Fibroblast of villous mesenchyme (primary cell): Measurements from ENCODE around the gene MAP3K5. TPM values are rescaled to one million over a fixed set of nuclear protein-coding genes. Genes with fewer than 3 reads are reported as not detected.

Experiments used
- DNase-seq: peaks from one replicate; pipeline ENCODE4 v3.0.0-alpha.2; 2010; ENCODE audit warnings: low read depth
- H3K4me3 ChIP-seq: 2 replicates; pipeline ENCODE4 v1.5.1; 2011; ENCODE audit warnings: low read depth, mild to moderate bottlenecking, low read length
- CTCF ChIP-seq: IDR thresholded peaks from 2 replicates; pipeline ENCODE4 v1.5.1; 2012; ENCODE audit warnings: low read depth, mild to moderate bottlenecking, low read length; ENCODE audit not compliant: insufficient read depth
- total RNA-seq: library from RNA; depleted of rRNA; stranded (reverse); fragments of >200 nt; gene quantifications from 2 replicates; pipeline ENCODE4 v1.2.3, GENCODE V29; 2012

Gene MAP3K5
- total RNA-seq, 1 donor = 84.6 TPM

GRCh38 chr6:136676075-136676474 is 116.2 kb downstream of the MAP3K5 start:
- TF ChIP-seq CTCF = no peak
- DNase-seq = peak; percentile 45
- H3K4me3 ChIP-seq = no peak overlapping the region

DNA sequence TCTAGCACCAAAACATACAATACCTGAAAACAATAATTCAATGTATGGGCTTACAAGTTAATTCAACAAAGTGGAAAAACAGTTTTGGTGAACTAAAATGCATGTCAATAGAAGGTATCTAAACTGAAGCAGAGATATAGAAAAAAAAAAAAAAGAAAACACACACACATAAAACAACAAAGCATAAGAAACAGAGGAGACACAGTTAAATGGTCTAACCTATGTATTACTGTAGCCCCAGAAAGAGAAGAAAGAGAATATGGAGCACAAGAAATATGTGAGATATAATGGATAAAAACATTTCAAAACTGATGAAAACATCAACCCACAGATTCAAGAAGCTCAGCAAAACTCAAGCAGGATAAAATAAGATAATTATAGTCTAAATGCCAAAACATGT is 118.7 kb downstream of the MAP3K5 start:
- no peak for TF ChIP-seq CTCF
- H3K4me3 ChIP-seq = no peak overlapping the region
- no peak for DNase-seq

DNA sequence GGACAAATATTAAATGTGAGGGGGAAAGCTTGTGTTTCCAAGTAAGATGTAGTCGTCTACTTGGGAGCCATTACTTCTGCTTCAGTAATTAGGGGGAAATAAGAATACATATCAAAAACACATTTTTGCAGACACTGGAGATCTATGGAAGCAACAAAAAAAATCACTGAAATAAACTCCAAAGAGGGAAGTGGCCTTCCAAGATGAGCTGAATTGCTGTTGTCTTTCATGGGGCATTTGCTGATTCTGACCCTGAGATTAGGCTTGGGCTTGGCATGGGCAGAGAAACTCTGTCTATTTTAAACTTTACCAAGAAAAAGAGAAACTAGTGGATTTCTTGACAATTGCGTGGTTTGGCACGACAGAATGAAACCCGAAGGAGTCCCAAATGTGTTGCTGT is 120.1 kb downstream of the MAP3K5 start:
- no peak overlapping the region for H3K4me3 ChIP-seq
- TF ChIP-seq CTCF = no peak
- DNase-seq = no peak

GRCh38 chr6:136669299-136669699 is 123.0 kb downstream of the MAP3K5 start:
- H3K4me3 ChIP-seq = no peak overlapping the region
- no peak for TF ChIP-seq CTCF
- peak; percentile 98 for DNase-seq

DNA sequence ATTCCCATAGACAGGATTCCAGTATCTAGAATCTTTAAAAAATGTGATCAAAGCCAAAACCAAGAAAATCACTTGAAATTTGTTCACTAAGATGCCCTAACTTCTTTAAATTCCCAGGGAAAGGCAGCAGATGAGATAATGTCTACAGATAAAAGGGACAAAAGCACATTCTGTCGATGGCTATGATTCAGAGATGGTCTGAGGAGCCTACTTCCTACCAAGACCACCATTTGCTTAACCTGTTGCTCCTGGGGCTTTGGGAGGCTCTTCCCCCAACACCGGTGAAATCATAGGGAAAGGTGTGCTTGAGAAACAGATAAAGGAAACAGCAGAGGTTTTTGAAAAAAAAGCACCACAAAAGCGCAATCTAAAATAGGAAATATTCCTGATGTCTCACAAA is 123.7 kb downstream of the MAP3K5 start:
- no peak for DNase-seq
- no peak for TF ChIP-seq CTCF

DNA sequence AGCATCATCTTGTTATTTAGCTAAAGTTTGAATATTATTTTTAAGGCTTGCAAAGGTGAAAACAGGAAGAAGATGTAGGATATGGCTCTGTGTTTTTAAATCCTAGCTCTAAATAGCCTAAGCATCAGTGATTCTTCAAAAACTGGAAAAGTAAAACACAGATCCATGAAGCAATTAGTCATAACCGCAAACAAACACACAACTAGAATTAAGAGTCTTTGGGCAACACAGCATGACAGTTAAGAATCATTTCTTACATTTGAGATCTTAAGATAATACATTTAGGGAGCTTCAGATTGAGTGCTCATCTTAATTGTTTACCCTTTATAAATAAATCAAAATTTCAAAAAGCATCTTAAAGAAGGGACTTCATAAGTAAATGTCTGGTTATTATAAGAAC is 126.2 kb downstream of the MAP3K5 start:
- no peak overlapping the region for H3K4me3 ChIP-seq
- no peak for TF ChIP-seq CTCF
- peak; percentile 34 for DNase-seq

More for the DNA sequence above, 123.7 kb downstream of the MAP3K5 start:
- no peak overlapping the region for H3K4me3 ChIP-seq

GRCh38 chr6:136662347-136663237 is 129.7 kb downstream of the MAP3K5 start:
- H3K4me3 ChIP-seq = no peak overlapping the region
- no peak for DNase-seq
- no peak for TF ChIP-seq CTCF
